GM18907 (cell line): ENCODE results near the gene MAGI2.

Experiments
- ATAC-seq: cut with Tn5 transposase; IDR thresholded peaks from one replicate; pipeline ENCODE4 v1.9.1; 2021; ENCODE audit warnings: mild to moderate bottlenecking, moderate library complexity; ENCODE audit not compliant: unreplicated experiment

The MAGI2 gene

DNA sequence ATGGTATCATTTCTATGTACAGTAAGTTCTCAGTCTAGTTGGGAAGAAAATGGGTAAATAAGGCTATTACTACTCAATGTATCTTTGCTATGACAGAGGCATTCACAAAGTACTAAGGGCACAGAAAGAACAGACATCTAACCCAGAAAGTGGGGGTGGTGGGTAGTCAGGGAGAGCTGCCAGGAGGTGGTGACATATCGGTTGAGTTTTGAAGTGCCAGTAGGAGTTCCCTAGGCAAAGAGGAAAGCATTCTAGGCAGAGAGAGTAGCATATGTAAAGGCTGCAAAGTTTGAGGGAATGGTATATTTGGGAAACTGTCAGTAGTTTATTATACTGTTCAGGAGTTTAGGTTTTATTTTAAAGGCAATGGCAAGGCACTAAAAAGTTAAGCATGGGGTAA, 1372.1 kb downstream of the MAGI2 start:
- no peak for ATAC-seq

DNA sequence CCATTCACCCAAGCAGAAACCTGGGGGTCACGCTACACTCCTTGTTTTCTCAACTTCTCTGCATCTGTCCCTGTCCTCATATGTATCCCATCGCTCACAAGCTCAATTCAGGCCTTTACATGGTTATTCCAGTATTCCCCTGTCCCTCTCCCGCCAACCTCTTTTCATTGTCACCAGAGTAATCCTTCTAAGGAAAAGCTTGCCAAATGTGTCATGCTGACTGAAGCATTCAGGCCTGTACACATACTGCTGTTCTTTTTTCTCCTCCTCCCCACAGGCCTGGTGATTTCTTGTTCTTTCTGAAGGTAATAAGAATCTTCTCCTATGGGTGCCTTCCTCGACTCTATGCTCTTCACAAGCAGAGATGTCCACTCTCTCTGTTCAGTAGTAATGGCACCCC, 1372.7 kb downstream of the MAGI2 start:
- ATAC-seq = no peak

DNA sequence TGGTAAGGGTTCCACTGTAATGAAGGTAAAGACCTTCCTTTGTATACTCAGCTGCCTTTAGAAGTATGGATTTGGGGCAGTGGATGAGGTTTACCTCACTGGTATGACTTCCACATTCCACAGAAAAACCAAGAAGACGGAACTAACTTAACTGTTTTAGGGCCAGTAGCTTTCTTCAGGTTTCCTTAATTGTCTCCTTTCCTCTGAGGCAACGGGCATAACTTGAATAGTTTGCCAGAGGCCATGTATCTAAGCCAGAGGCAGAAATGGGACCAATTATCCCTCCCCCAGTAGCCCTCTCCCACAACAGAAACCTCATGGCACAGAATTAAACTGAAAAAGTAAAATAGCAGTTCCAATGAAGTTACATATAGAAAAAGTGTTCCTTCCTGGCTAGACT, 1373.2 kb downstream of the MAGI2 start:
- no peak for ATAC-seq

- no peak for ATAC-seq
These were observed 1378.8 kb downstream of the MAGI2 start for GRCh38 chr7:78074713-78075112.

GRCh38 chr7:78073609-78074382, 1379.7 kb downstream of the MAGI2 start:
- ATAC-seq = no peak

GRCh38 chr7:78072201-78072590, 1381.3 kb downstream of the MAGI2 start:
- no peak for ATAC-seq

DNA sequence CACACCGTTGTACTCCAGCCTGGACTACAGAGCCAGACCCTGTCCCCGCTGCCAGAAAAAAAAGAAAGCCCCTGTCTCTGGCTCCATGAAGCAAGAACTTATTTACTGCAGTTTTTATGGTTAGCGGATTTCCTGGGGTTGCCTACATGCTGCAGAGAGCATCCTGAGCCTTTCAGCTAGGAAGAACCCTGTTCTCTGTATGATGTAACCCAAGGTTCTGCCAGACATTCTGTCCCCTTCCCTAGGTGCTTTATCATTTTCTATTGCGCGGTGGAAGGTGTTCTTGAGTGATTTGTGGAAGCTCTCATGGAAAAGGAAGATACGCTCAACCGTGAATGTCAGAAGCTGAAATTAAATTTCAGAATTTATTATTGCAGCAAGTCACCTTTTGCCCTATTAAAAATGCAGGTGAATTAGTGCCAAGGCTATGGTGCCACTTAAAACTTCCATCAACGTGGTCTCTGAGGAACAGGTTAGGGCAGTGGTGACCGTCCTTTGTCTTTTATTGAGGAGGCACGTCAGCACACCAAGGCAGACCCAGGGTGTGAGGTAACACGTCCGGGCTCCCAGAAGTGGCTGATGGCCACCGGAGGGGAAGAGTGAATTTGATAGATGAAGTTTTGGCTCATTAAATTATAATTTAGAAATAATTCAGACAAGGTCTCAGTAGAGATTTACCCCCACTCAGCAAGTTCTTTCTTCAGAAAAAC, 1381.8 kb downstream of the MAGI2 start:
- ATAC-seq = no peak

DNA sequence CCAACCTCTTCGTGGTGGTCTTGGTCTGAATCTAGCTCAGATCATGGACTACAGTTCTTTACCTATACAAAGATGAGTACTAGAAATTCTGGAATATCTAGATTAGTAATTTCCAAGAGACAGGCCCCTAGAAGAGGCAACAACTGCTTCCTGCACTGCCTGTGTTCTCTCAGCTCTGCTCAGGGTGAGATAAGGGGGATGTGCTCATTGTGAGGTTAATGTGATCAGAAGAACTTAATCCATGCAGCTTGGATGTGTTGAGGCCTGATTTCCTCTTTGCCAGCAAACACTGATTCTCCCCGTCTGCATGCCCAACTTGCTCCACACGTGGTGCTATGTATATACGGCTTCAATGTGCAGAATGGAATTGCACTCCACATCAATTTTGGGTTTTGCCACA, 1386.9 kb downstream of the MAGI2 start:
- no peak for ATAC-seq

GRCh38 chr7:78063758-78064157, 1389.7 kb downstream of the MAGI2 start:
- no peak for ATAC-seq

GRCh38 chr7:78062214-78062613, 1391.3 kb downstream of the MAGI2 start:
- ATAC-seq = no peak

- no peak for ATAC-seq
These were observed 1395.9 kb downstream of the MAGI2 start for GRCh38 chr7:78057571-78057970.

DNA sequence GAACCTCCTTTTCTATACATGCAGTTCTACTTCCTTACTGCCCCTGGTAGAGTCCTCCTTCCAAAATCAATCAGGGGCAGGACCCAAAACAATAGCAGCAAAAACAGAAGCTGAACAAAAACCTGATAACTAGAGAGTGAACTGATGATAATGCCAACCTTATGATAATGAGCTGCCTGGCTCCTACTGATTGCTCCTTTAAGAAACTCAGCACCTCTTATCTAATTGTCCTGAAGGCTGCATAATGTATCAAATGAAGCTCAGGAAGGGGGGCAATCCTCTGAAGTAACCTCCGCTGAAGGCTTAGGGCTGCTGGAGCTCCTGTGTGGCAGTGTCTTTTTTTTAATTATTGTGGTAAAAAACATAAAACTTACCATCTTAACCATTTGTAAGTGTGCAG, 1397.9 kb downstream of the MAGI2 start:
- no peak for ATAC-seq

DNA sequence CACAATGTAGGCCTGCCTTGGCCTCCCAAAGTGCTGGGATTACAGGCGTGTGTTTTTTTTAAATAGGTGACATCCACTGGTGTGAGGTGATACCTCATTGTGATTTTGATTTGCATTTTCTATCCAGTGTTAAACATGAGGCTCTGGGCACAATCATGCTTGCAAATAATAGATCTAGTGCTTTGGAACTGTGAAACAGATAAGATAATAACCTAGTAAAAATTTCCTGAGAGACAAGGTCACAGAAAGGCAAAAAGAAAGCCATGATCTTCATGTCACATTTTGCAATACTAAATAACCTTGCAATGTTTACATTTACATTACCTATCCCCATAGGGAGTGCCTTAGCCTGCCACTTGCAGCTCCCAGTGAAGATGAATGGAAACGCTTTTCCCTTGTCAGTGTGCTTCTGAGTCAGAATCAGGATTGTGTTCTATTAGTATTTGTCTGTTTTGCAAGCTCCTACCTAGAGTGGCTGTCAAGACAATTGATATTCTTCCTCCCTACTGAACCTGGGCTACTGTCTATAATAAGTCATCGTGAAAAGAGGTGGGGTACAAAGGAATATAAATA, 1398.4 kb downstream of the MAGI2 start:
- ATAC-seq = no peak

DNA sequence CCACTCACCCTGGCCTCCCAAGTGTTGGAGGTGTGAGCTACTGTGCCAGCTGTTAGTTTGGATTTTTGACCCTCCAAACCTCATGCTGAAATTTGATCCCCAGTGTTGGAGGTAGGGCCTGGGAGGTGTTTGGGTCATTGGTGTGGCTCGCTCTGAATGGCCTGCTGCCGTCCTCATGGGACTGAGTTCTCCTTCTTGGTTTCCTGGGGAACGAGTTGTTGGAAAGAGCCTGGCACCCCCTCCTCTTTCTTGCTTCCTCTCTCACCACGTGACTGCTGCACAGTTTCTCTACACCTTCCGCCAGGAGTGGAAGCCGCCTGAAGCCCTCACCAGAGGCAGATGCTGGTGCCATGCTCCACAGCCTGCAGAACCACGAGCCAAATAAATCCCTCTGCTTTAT, 1401.4 kb downstream of the MAGI2 start:
- ATAC-seq = no peak

DNA sequence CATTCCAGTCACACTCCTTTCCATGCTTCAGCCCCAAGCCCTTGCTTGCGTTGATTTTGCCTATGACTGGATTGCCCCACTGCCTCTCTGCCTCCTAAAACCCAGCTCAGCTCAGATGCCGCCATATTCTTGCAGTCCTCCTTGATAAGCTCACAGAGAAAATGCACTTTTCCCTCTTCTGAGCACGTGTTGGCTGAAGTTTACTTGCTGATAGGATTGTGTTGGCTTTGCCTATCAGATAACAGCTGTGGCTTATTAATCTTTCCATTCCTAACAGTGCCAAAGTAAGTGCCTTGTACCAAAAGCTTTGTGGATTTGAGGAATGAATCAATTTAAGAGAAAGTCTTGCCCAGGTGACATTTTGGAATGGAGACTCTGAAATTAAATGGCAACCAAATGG, 1405.7 kb downstream of the MAGI2 start:
- ATAC-seq = no peak

DNA sequence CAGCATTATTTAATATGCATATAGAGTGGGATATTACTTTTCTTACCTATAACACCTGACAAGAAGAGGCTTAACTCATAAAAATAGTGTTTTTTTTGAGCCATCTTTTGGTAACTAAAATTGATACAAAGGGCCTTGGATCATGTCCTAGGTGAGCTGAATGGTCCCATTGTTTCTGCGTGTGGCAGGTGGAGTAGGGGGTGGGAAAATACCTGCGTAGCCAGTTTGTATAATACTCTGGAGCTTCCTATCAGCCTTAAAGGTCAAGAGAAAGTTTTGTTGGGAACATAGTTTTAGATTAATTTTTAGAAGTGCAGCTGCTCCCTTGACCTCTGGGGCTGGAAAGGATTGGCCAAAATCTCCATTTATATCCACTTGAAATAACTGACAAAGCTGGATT, 1410.3 kb downstream of the MAGI2 start:
- no peak for ATAC-seq

GRCh38 chr7:78041423-78041822, 1412.0 kb downstream of the MAGI2 start:
- no peak for ATAC-seq

DNA sequence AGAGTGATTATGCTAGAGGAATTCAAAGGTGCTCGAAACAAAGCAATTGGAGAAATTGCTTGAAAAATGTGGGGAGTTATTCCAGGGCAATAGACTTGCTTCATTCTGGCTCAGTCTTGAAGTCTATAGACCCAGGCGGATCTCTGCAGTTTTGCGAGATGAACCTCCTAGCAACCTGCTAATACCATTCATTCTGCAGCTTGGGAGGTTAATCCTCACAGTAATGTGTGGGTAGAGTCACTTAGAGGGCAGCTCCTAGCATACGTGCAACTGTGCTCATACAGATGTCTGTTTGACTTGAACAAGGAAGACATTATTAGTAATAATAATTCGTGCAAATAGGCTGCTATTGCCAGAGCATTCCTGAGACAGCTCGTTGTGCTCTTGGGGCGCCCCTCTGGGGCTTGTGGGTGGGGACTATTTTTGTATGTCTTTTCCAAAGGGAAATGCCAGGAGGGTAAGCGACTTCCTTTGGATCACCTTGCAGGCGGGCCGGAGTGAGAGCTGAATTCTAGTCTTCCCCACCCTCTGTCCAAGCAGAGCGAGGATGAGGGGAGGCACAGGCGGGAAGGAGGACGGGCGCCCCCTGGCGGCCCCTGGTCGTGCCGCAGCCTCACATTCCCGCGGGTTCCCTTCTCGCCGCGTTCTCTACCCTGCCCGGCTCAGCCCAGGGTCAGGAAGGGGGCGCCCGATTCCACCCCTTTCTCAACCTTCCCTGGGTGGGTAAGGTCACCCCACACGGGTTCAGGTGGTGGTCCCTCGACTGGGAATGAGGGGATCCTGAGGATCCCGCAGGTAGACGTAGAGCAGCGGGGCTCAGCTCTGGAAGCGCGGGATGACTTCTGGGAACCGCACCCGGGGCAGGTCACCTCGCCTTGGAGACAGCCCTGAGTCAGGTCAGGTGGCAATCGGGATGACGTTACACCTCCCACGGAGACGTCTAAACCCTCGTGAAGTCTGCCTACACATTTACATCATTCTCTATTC, 1413.4 kb downstream of the MAGI2 start:
- ATAC-seq = peak; percentile 96

- ATAC-seq = no peak
These were observed 1414.9 kb downstream of the MAGI2 start for GRCh38 chr7:78038465-78039080.

DNA sequence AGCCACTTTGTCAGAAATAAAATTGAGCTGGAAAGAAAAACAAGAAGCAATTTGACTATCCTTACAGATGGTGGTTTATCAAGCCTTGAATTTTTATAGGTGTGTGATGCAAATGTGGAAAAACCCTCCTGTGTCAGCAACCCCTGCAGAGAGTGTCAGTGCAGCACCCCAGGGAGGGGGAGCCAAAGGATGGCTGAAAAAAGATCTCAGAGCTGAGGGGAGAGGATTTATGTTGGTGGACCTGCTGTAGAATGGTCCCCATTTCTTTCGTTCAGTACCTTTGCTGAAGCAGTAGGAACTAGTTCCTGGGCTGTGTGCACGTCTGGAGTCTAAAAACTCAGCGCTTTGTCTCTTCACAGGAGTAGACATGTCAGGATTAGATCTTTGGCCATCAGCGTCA, 1415.9 kb downstream of the MAGI2 start:
- ATAC-seq = no peak

DNA sequence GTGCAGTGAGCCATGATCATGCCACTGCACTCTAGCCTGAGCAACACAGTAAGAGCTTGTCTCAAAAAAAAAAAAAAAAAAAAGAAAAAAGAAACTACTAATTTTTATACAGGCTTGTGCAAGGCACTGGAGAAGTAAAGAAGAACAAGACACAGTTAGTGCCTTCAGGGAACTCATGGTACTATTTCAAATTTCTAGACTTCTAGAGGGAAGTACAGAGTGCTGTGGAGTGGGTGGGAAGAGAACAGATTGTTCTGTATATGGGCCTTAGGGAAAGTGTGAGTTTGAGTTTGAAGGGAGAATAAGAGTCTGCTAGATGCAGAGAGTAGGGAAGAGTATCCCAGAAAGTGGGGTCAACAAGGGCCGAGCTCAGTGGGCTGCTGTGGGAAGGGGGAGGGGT, 1420.1 kb downstream of the MAGI2 start:
- no peak for ATAC-seq
